Breast epithelium (tissue), 4 donors: ENCODE data around the gene C2orf66. TPM values are rescaled to one million over a fixed set of nuclear protein-coding genes. Genes with fewer than 3 reads are reported as not detected.

ENCODE experiments used
- DNase-seq, 2 donors: peaks; one replicate each; pipeline ENCODE4 v3.0.0-alpha.2; 2019; ENCODE audit warnings: low spot score in 2 of 2
- H3K27ac ChIP-seq, 2 donors: fragments of 200-600 bp; sonication (generic) in 1 of 2; one replicate each; pipeline ENCODE4 v1.5.1; 2016 to 2019; ENCODE audit warnings: mild to moderate bottlenecking in 1 of 2
- H3K27me3 ChIP-seq, 2 donors: fragments of 200-600 bp; sonication (generic) in 1 of 2; one replicate each; pipeline versions ENCODE4 v1.5.1 to v1.6.0; 2017 to 2019; ENCODE audit warnings: control low read depth in 1 of 2, mild to moderate bottlenecking in 1 of 2
- H3K36me3 ChIP-seq: fragments of 200-600 bp; one replicate; pipeline ENCODE4 v1.5.1; 2019
- H3K4me1 ChIP-seq, 2 donors: fragments of 200-600 bp; sonication (generic); one replicate each; pipeline ENCODE4 v1.5.1; 2016 to 2019; ENCODE audit warnings: control low read depth in 1 of 2
- H3K4me3 ChIP-seq, 3 donors: fragments of 200-600 bp; sonication (generic); 1 replicate in 2 of 3; 2 replicates in 1 of 3; pipeline ENCODE4 v1.5.1; 2016 to 2019; ENCODE audit warnings: mild to moderate bottlenecking in 3 of 3, moderate library complexity in 2 of 3
- H3K9me3 ChIP-seq, 2 donors: fragments of 200-600 bp; sonication (generic) in 1 of 2; one replicate each; pipeline ENCODE4 v1.5.1; 2016 to 2019; ENCODE audit warnings: control low read depth in 1 of 2
- CTCF ChIP-seq, 3 donors: fragments of 450-650 bp; IDR thresholded peaks; one replicate each; pipeline ENCODE4 v1.5.1; 2016 to 2017; ENCODE audit warnings: antibody characterized with exemption in 3 of 3, mild to moderate bottlenecking in 3 of 3, moderate library complexity in 3 of 3
- POLR2A ChIP-seq: fragments of 450-650 bp; IDR thresholded peaks from one replicate; pipeline ENCODE4 v1.6.1; 2016; ENCODE audit warnings: antibody characterized with exemption, mild to moderate bottlenecking, moderate library complexity
- POLR2AphosphoS5 ChIP-seq, 3 donors: sonication (generic); formaldehyde crosslinking; IDR thresholded peaks; one replicate each; pipeline ENCODE4 v1.6.1; 2017; ENCODE audit warnings: antibody characterized with exemption in 3 of 3
- intact Hi-C: fragments of 100-400 bp; cut with DNase I; formaldehyde crosslinking; loops from one replicate; pipeline ENCODE4 v1.15.1; 2023; ENCODE audit warnings: low total_unique reads
- total RNA-seq, 3 donors: library from RNA; depleted of rRNA; stranded (reverse); fragments of >200 nt; gene quantifications; one replicate each; pipeline ENCODE4 v1.1.0, GENCODE V29; 2016

C2orf66 gene
- total RNA-seq, 3 donors from 2014 or later = 1.2 TPM; not detected in 2

- no peaks in the 10 kb centered on the region for H3K4me1 ChIP-seq
- H3K27me3 ChIP-seq = no peaks in the 10 kb centered on the region
- TF ChIP-seq POLR2A (no peak), CTCF (IDR thresholded peaks at IDR 0.05) (no peak), POLR2AphosphoS5 (IDR thresholded peaks at IDR 0.05) (no peak)
- H3K27ac ChIP-seq = no peak overlapping the region
- intact Hi-C loops = no loop called here
- H3K36me3 ChIP-seq = no peaks in the 10 kb centered on the region
- no peaks in the 10 kb centered on the region for H3K9me3 ChIP-seq
- no peak for DNase-seq
- H3K4me3 ChIP-seq = no peak overlapping the region
Measured at GRCh38 chr2:196804381-196804780, 4.8 kb downstream of the C2orf66 start.

GRCh38 chr2:196802401-196802800 lies 6.8 kb downstream of the C2orf66 start:
- intact Hi-C loops = no loop called here
- TF ChIP-seq CTCF (IDR thresholded peaks at IDR 0.05) = no peak
- no peak for TF ChIP-seq POLR2A
- no peak for TF ChIP-seq POLR2AphosphoS5 (IDR thresholded peaks at IDR 0.05)

GRCh38 chr2:196801674-196802261 lies 7.4 kb downstream of the C2orf66 start:
- no peaks in the 10 kb centered on the region for H3K27me3 ChIP-seq
- H3K9me3 ChIP-seq = no peaks in the 10 kb centered on the region
- no peaks in the 10 kb centered on the region for H3K36me3 ChIP-seq
- H3K4me3 ChIP-seq = no peak overlapping the region
- TF ChIP-seq CTCF (IDR thresholded peaks at IDR 0.05) (no peak), POLR2AphosphoS5 (IDR thresholded peaks at IDR 0.05) (no peak), POLR2A (no peak)
- no peak overlapping the region for H3K27ac ChIP-seq
- no peaks in the 10 kb centered on the region for H3K4me1 ChIP-seq
- no peak for DNase-seq
- intact Hi-C loops = no loop called here

More at GRCh38 chr2:196802401-196802800, 6.8 kb downstream of the C2orf66 start:
- Histone ChIP-seq H3K27ac (no peak overlapping the region), H3K4me1 (no peaks in the 10 kb centered on the region), H3K36me3 (no peaks in the 10 kb centered on the region), H3K4me3 (no peak overlapping the region), H3K27me3 (no peaks in the 10 kb centered on the region), H3K9me3 (no peaks in the 10 kb centered on the region)
- no peak for DNase-seq

- peak overlapping the region; percentile 66 to 75 (median 72) for H3K4me3 ChIP-seq
- no peaks in the 10 kb centered on the region for H3K36me3 ChIP-seq
- DNase-seq = no peak
- no peaks in the 10 kb centered on the region for H3K27me3 ChIP-seq
- peak overlapping the region; percentile 69 to 82 for H3K27ac ChIP-seq
- no peaks in the 10 kb centered on the region for H3K9me3 ChIP-seq
- intact Hi-C loops = no loop called here
- TF ChIP-seq POLR2AphosphoS5 (IDR thresholded peaks at IDR 0.05) (no peak), POLR2A (no peak), CTCF (IDR thresholded peaks at IDR 0.05) (no peak)
- no peaks in the 10 kb centered on the region for H3K4me1 ChIP-seq
Measured at GRCh38 chr2:196798980-196799379, 10.2 kb downstream of the C2orf66 start.

GRCh38 chr2:196792865-196793264 lies 16.3 kb downstream of the C2orf66 start:
- no peaks in the 10 kb centered on the region for H3K4me1 ChIP-seq
- no peaks in the 10 kb centered on the region for H3K27me3 ChIP-seq
- intact Hi-C loops = no loop called here
- H3K36me3 ChIP-seq = peaks cover 10% of the 10 kb centered on the region
- no peaks in the 10 kb centered on the region for H3K9me3 ChIP-seq
- H3K27ac ChIP-seq = no peak overlapping the region
- DNase-seq = no peak
- TF ChIP-seq POLR2A (no peak), CTCF (IDR thresholded peaks at IDR 0.05) (no peak), POLR2AphosphoS5 (IDR thresholded peaks at IDR 0.05) (no peak)
- no peak overlapping the region for H3K4me3 ChIP-seq
